B cell (primary cell): Measurements from ENCODE around the gene MAG. TPM values are rescaled to one million over a fixed set of nuclear protein-coding genes. Genes with fewer than 3 reads are reported as not detected.

ENCODE experiments used
- ATAC-seq: fragments of 200-7000 bp; cut with Tn5 transposase; one replicate; pipeline ENCODE4 v1.10.0; 2021; ENCODE audit warnings: low read depth, mild to moderate bottlenecking, moderate number of reproducible peaks, moderate library complexity
- CTCF ChIA-PET: fragments of 350-600 bp; sonication (Branson Sonifier 250); formaldehyde crosslinking; loops from one replicate; lab custom pipeline; 2021; ENCODE audit warnings: antibody characterized with exemption, inconsistent platforms; lab: Charles Lee
- POLR2A ChIA-PET: fragments of 350-600 bp; sonication (Branson Sonifier 250); formaldehyde crosslinking; loops from one replicate; lab custom pipeline; 2021; ENCODE audit warnings: antibody characterized with exemption; lab: Charles Lee
- DNase-seq: peaks from one replicate; pipeline ENCODE4 v3.0.0; 2013
- H2AFZ ChIP-seq: 2 replicates; pipeline ENCODE4 v1.6.1; 2012; ENCODE audit warnings: mild to moderate bottlenecking, low read depth, low read length; ENCODE audit not compliant: insufficient read depth, poor library complexity, severe bottlenecking
- H3K27ac ChIP-seq, 2 donors: 1 replicate in 1 of 2; 2 replicates in 1 of 2; pipeline ENCODE4 v1.5.1; 2012 to 2013; ENCODE audit warnings: low read length in 2 of 2, mild to moderate bottlenecking in 2 of 2, moderate library complexity in 1 of 2
- H3K27me3 ChIP-seq, 4 experiments: fragments of 200-600 bp in 1 of 4; sonication (generic) in 1 of 4; replicated peaks in 1 of 4; 1 replicate in 2 of 4; 2 replicates in 2 of 4; pipeline versions ENCODE4 v1.6.1 to v1.7.0; 2013 to 2016; ENCODE audit warnings: low read length in 3 of 4, mild to moderate bottlenecking in 2 of 4, mixed read lengths in 1 of 4, moderate library complexity in 1 of 4; ENCODE audit not compliant: insufficient read depth in 4 of 4, control insufficient read depth in 3 of 4; ENCODE audit errors: control extremely low read depth in 1 of 4
- H3K36me3 ChIP-seq, 2 experiments: replicated peaks in 1 of 2; 1 replicate in 1 of 2; 2 replicates in 1 of 2; pipeline versions ENCODE4 v1.6.1 to v1.7.1; 2013; ENCODE audit warnings: low read length in 1 of 2; ENCODE audit not compliant: insufficient read depth in 2 of 2, control insufficient read depth in 1 of 2; ENCODE audit errors: control extremely low read depth in 1 of 2, extremely low read depth in 1 of 2
- H3K4me1 ChIP-seq, 2 donors: fragments of 200-600 bp in 1 of 2; sonication (generic) in 1 of 2; 1 replicate in 1 of 2; 2 replicates in 1 of 2; pipeline versions ENCODE4 v1.5.1 to v1.6.1; 2013 to 2017; ENCODE audit warnings: low read length in 2 of 2; ENCODE audit not compliant: control insufficient read depth in 2 of 2, insufficient read depth in 2 of 2
- H3K4me2 ChIP-seq: replicated peaks from 2 replicates; pipeline ENCODE3; 2012; ENCODE audit warnings: mild to moderate bottlenecking, low read depth, low read length; ENCODE audit not compliant: poor library complexity, severe bottlenecking
- H3K4me3 ChIP-seq, 5 experiments: fragments of 200-600 bp in 1 of 5; sonication (generic) in 1 of 5; 1 replicate in 3 of 5; 2 replicates in 2 of 5; pipeline versions ENCODE4 v1.5.1 to v1.7.0; 2011 to 2016; ENCODE audit warnings: low read length in 4 of 5, mild to moderate bottlenecking in 4 of 5, low read depth in 2 of 5, control low read depth in 1 of 5, moderate library complexity in 1 of 5; ENCODE audit not compliant: insufficient read depth in 1 of 5; ENCODE audit errors: control extremely low read depth in 1 of 5, extremely low read depth in 1 of 5
- H3K79me2 ChIP-seq: fragments of 200-600 bp; sonication (generic); one replicate; pipeline ENCODE4 v1.6.0; 2016; ENCODE audit warnings: low read length; ENCODE audit not compliant: control insufficient read depth, insufficient read depth
- H3K9ac ChIP-seq: fragments of 200-600 bp; sonication (generic); 2 replicates; pipeline ENCODE4 v1.6.1; 2017; ENCODE audit warnings: mild to moderate bottlenecking, low read length, moderate library complexity
- H3K9me3 ChIP-seq, 3 donors: one replicate each; pipeline versions ENCODE4 v1.6.1 to v1.7.1; 2013; ENCODE audit warnings: low read length in 2 of 3; ENCODE audit not compliant: control insufficient read depth in 2 of 3, insufficient read depth in 1 of 3; ENCODE audit errors: control extremely low read depth in 1 of 3
- H4K20me1 ChIP-seq: 2 replicates; pipeline ENCODE4 v1.6.0; 2012; ENCODE audit warnings: mild to moderate bottlenecking, low read length; ENCODE audit not compliant: insufficient read depth, control insufficient read depth, poor library complexity, severe bottlenecking
- H3K27ac Mint-ChIP-seq: one replicate; pipeline ENCODE4 v1.8.0; 2021; ENCODE audit warnings: mixed read lengths
- H3K27me3 Mint-ChIP-seq: one replicate; pipeline ENCODE4 v1.8.0; 2021; ENCODE audit warnings: mixed read lengths
- H3K4me1 Mint-ChIP-seq: one replicate; pipeline ENCODE4 v1.8.0; 2021; ENCODE audit warnings: mixed read lengths
- H3K4me3 Mint-ChIP-seq: one replicate; pipeline ENCODE4 v1.8.0; 2021; ENCODE audit warnings: mixed read lengths
- H3K9me3 Mint-ChIP-seq: one replicate; pipeline ENCODE4 v1.8.0; 2022; ENCODE audit warnings: mixed read lengths; ENCODE audit not compliant: insufficient read depth
- EZH2 ChIP-seq: IDR thresholded peaks from 2 replicates; pipeline ENCODE4 v1.6.1; 2012; ENCODE audit warnings: borderline replicate concordance, low read depth, mild to moderate bottlenecking, moderate library complexity, low read length; ENCODE audit not compliant: insufficient read depth, poor library complexity, severe bottlenecking
- WGBS: methylation state at CpG from one replicate; pipeline ENCODE4 v1.1.5; 2013; ENCODE audit warnings: missing lambda C conversion rate; ENCODE audit not compliant: insufficient coverage; 5-methylcytosine and 5-hydroxymethylcytosine counted together
- intact Hi-C: fragments of 100-400 bp; cut with micrococcal nuclease; formaldehyde crosslinking; loops from one replicate; pipeline ENCODE4 v1.10.0; 2022
- polyA plus RNA-seq: library from polyadenylated mRNA; depleted of rRNA; stranded (reverse); fragments of >200 nt; gene quantifications from 2 replicates; pipeline ENCODE4 v1.2.3, GENCODE V29; 2012
- total RNA-seq, 2 donors: library from RNA; stranded (reverse); fragments of 120-200 nt in 1 of 2; gene quantifications; 1 replicate in 1 of 2; 2 replicates in 1 of 2; pipeline versions ENCODE4 v1.2.3 to v1.2.4, GENCODE V29; 2013 to 2022
- TF ChIP-seq, protein P1 (sequence below): fragments of 200-600 bp; IDR thresholded peaks from one replicate; pipeline ENCODE4 v1.8.0; 2022; ENCODE audit warnings: antibody characterized with exemption, mild to moderate bottlenecking

The MAG gene
- total and polyA plus RNA-seq, 2 donors (not counting 1 experiment from before 2014, with no cell fraction given), result 0.12 to 0.58 TPM

GRCh38 chr19:35267818-35268535 lies 24.0 kb upstream of the MAG start:
- ChIA-PET CTCF (interaction anchor here (0.7 to 2.0 kb wide), 6 partner anchors 79 to 200 kb away, joined by 3 to 11 read pairs (median 3); partner anchors contain the start of genes FFAR1 and FXYD7), POLR2A (interaction anchor here (0.6 to 1.4 kb wide), 5 partner anchors 9 to 872 kb away, joined by 3 read pairs; partner anchors contain the start of gene CAPNS1)
- Histone ChIP-seq H3K4me2 (peak overlapping the region; percentile 95), H3K36me3 (peaks cover 0 to 31% of the 10 kb centered on the region in 2 experiments), H3K79me2 (peaks cover 46% of the 10 kb centered on the region), H3K27ac (peak overlapping the region; percentile 65 to 88), H3K27me3 (no peaks in the 10 kb centered on the region), H3K4me1 (peaks cover 47 to 70% of the 10 kb centered on the region in 2 donors), H2AFZ (peak overlapping the region; percentile 80), H3K9me3 (no peaks in the 10 kb centered on the region), H3K4me3 (peak overlapping the region; percentile 68 to 97 (median 77)), H4K20me1 (peaks cover 43% of the 10 kb centered on the region), H3K9ac (peak overlapping the region; percentile 91)
- peak; percentile 91 for DNase-seq
- Mint-ChIP-seq H3K9me3 (no peaks in the 10 kb centered on the region), H3K27me3 (no peaks in the 10 kb centered on the region), H3K27ac (peak overlapping the region; percentile 95), H3K4me3 (peak overlapping the region; percentile 91), H3K4me1 (peaks cover 61% of the 10 kb centered on the region)
- TF ChIP-seq, protein P1, sequence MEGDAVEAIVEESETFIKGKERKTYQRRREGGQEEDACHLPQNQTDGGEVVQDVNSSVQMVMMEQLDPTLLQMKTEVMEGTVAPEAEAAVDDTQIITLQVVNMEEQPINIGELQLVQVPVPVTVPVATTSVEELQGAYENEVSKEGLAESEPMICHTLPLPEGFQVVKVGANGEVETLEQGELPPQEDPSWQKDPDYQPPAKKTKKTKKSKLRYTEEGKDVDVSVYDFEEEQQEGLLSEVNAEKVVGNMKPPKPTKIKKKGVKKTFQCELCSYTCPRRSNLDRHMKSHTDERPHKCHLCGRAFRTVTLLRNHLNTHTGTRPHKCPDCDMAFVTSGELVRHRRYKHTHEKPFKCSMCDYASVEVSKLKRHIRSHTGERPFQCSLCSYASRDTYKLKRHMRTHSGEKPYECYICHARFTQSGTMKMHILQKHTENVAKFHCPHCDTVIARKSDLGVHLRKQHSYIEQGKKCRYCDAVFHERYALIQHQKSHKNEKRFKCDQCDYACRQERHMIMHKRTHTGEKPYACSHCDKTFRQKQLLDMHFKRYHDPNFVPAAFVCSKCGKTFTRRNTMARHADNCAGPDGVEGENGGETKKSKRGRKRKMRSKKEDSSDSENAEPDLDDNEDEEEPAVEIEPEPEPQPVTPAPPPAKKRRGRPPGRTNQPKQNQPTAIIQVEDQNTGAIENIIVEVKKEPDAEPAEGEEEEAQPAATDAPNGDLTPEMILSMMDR, result no peak
- TF ChIP-seq EZH2, result no peak
- under 1% methylated on average over 78 of the region's 100 CpGs for WGBS
- intact Hi-C loops, result loop anchor here (1.0 to 5.0 kb wide), 4 partner anchors 20 to 201 kb away; no protein-coding TSS in a partner anchor
- peak; percentile 52 for ATAC-seq
